NCI-H1092 (cell line): ENCODE measurements around the gene NLRX1.
"Not testable (repeated sequence)": the region's sequence is repeated elsewhere in the genome, so short reads cannot be mapped to it uniquely, and the experiment has no call there.

Experiments used
- DNase-seq: peaks from one replicate; lab custom pipeline; 2025; lab: John Stamatoyannopoulos, UW

Gene NLRX1

DNA sequence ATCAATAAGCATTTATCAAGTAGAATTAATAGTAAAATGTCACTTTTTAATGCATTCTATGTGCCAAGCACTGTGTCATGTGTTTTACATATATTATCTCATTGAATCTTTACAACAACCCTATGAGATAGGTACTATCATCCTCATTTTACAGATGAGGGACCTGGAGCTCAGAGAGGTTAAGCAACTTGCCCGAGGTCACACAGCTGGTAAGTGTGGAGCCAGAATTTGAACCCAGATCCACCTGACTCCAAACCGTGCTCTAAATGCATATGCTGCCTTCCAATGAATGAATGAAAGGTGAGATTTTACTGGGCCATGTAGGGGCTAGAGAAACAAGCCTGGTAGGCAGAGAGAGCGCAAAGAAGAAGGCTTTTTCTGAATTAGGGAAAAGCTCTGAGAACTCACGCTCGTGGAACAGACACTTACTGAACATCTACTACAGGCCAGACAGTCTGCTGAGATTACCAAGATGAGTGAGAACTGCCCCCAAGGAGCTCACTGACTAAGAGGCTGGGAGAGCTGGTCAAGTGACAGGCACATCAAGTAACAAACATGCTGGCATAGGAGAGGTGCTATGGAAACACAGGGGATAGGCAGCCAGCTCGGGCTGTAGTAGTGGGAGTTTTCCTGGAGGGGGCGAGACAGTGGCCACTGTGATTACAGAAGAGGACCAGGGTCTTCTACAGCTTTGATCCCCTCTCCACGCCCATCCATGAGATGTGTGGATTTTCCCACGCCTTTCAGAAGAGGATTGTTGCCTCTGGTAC is 15.3 kb upstream of the NLRX1 start:
- DNase-seq, result no peak

GRCh38 chr11:119154178-119154577 is 14.3 kb upstream of the NLRX1 start:
- DNase-seq, result no peak

- no peak for DNase-seq
Measured at GRCh38 chr11:119155733-119156492, 12.6 kb upstream of the NLRX1 start.

GRCh38 chr11:119156496-119156895 is 12.0 kb upstream of the NLRX1 start:
- DNase-seq, result no peak

GRCh38 chr11:119157063-119157462 is 11.5 kb upstream of the NLRX1 start:
- no peak for DNase-seq

GRCh38 chr11:119158467-119158866 is 10.1 kb upstream of the NLRX1 start:
- DNase-seq, result no peak

- DNase-seq, result no peak
Measured at GRCh38 chr11:119160151-119160550, 8.4 kb upstream of the NLRX1 start.

DNA sequence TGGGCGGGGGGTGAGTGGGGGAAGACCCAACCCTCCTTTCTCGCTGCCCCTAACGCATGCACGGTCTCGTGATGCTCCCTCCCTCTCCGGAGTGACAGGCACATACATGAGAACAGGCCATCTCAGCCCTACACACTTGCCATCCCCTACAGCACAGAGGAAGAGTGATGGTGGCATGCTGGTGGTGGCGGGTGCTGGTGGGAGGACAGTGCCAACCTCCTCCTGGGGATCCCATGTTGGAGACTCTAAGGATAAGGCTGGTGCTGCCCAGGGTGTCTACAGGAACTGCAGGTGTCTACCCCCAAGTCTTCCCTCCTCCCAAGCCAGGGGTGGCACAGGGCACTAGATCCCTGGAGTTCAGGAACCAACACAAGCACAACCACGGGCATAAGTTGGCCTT is 6.7 kb upstream of the NLRX1 start:
- no peak for DNase-seq

GRCh38 chr11:119166368-119167076 is 2.0 kb upstream of the NLRX1 start:
- no peak for DNase-seq

- DNase-seq, result not testable (repeated sequence)
Measured at GRCh38 chr11:119167077-119167458, 1.5 kb upstream of the NLRX1 start.

DNA sequence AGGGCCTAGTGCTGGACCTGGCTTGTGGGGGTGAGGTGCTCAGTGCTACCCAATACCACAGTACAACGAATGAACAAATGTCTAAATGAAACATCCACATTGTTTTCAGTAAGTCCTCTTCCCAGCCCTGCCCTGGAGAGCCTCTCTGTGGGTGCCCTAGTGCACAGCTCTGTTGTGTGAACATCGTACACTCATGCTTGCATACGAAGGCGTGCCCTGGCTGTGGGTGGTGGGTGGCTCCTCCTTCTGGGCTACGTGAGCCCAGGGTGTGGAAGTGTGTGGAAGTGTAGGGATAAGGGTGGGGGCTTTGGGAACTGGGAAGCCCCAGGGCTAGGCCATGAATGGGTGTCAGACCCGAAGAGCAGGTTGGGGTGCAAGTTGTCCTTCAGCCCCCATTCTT is 592 bp upstream of the NLRX1 start:
- no peak for DNase-seq

DNA sequence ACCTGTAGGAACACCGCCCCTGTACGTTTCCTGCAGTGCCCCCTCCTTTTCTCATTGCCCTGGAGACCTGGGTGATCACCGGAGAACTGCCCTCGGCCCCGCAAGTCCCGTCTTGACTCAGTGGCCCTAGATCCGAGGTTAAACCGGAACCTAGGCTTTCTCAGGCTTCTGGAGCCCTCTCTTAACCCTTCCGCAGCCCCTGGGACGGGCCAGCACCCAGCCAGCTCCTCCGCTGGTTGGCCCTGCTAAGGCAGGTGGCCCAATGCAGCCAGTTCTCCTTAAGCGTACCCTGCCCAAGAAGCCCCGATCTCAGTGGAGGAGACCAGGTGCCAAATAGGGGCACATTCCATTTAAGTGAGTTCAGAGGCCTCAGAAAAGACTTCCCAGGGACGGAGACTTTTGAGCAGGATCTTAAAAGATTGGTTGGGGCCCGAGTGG is 776 bp downstream of the NLRX1 start:
- no peak for DNase-seq

DNA sequence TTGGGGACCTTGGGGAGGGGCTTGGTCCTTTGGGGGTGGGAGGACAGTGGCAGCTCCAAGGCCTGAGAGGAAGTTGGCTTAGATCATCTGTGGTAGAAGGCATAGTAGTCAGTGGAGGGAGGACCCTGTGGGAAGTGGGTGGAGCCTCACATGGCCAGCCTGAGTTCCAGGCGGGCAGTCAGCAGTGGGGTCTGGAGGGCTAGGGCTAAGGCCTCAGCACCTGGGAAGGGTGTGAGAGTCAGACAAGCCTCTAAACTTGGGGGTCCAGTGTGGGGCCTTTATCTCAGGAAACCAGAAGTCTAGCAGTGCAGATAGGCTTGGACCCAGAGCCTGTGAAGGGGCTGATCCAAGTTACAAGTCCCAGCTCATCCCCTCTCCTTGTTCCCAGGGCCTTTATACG is 4.0 kb downstream of the NLRX1 start:
- no peak for DNase-seq

DNA sequence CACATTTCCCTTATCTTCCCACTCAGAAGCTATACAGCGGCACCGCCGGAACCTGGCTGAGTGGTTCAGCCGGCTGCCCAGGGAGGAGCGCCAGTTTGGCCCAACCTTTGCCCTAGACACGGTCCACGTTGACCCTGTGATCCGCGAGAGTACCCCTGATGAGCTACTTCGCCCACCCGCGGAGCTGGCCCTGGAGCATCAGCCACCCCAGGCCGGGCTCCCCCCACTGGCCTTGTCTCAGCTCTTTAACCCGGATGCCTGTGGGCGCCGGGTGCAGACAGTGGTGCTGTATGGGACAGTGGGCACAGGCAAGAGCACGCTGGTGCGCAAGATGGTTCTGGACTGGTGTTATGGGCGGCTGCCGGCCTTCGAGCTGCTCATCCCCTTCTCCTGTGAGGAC is 4.9 kb downstream of the NLRX1 start:
- DNase-seq, result no peak

DNA sequence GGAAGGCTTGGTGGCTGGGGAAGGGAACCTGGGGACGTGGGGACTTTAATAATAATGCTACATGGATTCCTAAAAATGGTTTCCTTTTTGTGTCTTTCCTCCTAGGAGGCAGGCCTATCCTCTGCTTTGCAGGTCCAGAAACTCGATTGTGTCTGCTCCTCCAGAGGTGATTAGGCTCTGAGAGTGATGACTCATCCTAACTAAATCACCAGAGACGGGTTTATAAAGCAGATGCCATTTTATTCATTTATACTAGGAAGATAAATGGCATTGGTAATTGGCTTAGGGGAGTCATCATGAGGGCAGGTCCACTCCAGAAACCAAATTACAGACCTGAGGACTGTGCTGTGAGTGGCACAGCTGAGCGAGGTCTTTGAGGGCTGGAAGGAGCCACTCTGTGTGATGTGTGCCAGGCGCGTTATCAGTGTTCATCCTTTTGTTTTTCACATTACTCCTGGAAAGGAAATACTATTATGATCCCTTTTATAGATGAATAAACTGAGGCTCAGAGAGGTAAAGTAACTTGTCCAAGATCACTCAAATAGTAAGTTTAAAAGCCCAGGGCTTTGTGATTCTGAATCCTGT is 7.1 kb downstream of the NLRX1 start:
- DNase-seq, result no peak

DNA sequence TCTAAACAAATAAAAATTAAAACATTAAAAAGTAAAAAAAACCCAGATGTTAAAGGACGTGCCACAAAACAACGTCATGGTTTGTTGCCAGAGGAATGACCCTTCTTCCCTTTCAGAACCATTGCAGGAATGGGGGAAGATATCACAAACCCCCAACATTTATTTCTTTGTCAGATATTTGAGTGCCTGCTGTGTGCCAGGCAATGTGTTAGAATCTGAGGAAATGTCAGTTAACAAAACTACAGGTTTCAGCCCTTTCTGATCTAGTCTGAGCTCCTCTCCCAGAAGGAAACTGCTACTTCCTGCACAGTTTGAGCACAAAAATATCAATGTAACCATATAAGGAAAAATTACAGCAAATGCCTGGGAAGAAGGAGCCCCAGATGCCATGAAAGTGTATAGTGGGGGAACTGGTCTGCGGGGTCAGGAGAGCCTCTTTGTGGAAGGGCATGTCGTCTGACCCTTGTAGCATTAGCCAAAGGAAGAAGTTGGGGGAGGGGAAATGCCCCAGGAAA is 9.7 kb downstream of the NLRX1 start:
- no peak for DNase-seq

GRCh38 chr11:119179342-119179741 is 10.8 kb downstream of the NLRX1 start:
- no peak for DNase-seq

GRCh38 chr11:119179983-119180382 is 11.5 kb downstream of the NLRX1 start:
- peak; percentile 38 for DNase-seq

GRCh38 chr11:119180729-119181676 is 12.5 kb downstream of the NLRX1 start:
- DNase-seq, result no peak

DNA sequence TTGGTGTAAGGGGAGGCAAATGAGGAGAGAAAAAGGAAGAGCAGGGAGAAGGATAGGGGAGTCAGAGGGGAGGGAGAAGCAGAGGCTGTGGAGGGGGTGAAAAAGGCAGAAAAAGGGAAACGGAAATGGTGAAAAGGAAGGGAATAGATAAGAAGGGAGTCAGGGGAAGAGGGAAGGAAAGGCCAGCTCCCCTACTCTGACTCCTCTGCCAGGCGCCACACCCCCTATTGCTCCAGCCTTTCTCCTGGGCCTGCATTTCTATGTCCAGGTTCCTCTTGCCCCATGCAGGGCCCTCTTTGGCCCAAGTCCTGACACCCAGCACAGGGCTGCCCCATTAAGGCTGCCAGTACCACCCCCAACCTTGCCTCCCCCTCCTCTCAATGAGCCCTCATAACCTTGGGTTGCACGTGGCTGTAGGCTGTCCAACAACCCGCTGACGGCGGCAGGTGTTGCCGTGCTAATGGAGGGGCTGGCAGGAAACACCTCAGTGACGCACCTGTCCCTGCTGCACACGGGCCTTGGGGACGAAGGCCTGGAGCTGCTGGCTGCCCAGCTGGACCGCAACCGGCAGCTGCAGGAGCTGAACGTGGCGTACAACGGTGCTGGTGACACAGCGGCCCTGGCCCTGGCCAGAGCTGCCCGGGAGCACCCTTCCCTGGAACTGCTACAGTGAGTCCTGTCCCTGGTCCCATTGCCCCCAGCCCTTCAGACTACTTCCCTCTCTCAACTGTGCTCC is 13.3 kb downstream of the NLRX1 start:
- peak; percentile 37 for DNase-seq
